ENCODE measurements around the gene C11orf58.

The C11orf58 gene

GRCh38 chr11:16764888-16765287 is 26.4 kb downstream of the C11orf58 start:
- intact Hi-C loops (cut with DNase I) = no loop called here
- no peak for DNase-seq

DNA sequence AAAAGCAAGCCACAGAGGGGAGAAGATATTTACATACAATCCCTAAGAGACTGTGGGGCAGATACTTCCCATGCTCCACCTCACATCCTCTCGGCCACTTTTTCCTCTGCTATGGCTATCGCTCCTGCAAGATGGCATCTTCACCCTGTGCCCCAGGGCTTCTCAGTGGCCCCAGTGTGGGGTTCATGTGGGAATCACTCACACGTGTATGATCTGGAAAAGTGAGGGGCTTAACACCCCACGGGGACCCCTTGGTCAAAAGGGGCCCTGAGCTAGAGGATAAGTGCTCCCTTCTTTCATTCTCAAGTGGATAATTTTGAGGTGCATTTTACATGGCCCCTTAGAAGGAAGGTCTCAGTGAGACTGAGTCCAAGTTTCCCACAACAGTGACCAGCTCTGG is 28.7 kb downstream of the C11orf58 start:
- peak in 1 of 42 donors; percentile 25 for DNase-seq
- intact Hi-C loops (cut with DNase I) = no loop called here

DNA sequence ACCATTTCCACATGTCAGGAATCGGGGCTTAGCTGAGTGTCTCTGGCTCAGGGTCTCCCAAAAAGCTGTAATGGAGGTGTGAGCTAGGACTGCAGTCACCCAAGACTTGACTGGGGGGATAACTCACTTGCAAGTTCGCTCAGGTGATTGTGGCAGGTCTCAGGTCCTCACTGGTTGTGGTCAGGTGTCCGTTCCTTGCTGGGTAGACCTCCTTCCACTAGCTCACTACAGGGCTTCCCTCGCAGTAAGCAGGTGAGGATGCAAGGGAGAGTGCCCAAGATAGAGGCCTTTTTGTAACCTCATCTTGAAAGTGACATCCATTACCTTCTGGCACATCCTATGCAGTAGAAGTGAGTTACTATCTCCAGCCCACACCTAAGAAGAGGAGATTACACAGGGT is 29.5 kb downstream of the C11orf58 start:
- intact Hi-C loops (cut with DNase I) = no loop called here
- DNase-seq = peak in 1 of 42 donors; percentile 9

DNA sequence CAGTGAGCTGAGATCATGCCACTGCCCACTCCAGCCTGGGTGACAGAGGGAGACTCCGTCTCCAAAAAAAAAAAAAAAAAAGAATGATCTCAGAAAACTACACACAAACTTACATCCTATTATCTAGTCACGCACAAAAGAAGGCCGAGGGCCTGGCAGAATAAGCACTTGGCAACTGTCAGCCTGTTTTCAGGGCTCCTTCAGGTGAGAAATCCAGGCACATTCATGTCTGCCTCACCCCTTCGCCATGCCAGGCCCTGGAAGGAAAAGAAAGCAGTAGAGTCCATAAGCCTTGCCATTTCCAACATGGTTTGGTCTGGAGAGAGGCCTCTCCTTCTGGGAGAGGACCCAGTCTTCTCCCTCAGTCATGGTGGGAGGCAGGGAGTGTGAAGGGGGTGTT is 30.9 kb downstream of the C11orf58 start:
- peak in 2 of 42 donors; percentile 25 to 30 for DNase-seq
- intact Hi-C loops (cut with DNase I) = no loop called here

DNA sequence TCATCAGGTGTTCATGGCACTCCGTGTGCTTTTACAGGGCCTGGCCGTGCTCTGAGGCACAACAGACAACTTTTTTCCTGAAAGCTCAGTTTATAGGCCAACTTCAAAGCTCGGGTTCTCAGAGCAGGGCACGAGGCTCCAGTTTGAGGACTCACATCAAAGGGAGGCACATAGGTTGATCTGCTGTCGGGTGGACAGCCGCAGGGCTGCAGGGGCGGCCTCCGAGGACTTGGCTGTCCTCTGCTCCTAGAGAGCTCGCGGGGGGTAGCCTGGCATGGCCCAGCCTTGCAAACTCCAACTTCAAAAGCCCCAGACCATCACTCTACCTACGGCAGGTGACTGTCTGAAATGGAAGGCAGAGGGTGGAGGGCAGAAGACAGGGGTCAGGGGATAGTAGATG is 31.6 kb downstream of the C11orf58 start:
- intact Hi-C loops (cut with DNase I) = no loop called here
- peak in 2 of 42 donors; percentile 21 to 34 for DNase-seq

DNA sequence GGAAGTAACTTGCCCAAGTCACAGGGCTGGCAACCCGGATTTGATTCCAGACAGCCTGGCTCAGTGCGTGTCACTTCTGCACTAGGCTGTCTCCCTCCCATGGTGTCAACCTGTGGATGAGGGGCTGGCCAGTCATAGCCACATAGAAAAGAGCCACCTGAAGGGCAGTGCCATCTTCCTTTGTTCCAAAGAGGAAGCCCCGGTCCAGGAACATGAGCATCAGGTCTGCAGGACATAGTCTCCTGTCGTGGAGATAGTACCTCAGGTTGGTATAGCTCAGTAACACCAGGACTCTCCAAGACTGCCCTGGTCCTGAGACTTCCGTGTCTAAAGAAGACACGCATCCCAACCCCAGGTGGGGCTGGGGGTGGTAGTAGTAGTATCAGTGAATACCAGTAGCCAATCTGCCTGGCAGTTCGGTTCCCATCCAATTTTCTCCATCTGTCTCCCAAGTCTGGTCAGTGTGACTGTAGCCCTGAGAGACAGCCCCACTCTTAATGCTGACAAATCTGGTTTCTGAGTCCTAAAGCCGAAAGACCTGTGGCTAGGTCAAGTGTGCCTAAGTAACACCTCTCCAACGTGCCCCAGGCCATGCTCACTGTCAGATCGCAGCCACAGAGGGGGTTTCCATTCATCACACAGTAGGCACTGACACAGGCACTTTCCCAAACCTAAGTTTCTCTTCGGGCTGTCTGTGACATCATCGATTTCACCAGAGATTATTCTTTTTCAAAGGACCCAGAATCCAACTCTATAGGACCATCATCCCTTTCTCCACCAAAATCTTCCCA is 33.1 kb downstream of the C11orf58 start:
- intact Hi-C loops (cut with DNase I) = no loop called here
- peak in 2 of 42 donors; percentile 29 for DNase-seq

- no peak for DNase-seq
- intact Hi-C loops (cut with DNase I) = no loop called here
Observed at GRCh38 chr11:16772141-16772512, 33.7 kb downstream of the C11orf58 start.

DNA sequence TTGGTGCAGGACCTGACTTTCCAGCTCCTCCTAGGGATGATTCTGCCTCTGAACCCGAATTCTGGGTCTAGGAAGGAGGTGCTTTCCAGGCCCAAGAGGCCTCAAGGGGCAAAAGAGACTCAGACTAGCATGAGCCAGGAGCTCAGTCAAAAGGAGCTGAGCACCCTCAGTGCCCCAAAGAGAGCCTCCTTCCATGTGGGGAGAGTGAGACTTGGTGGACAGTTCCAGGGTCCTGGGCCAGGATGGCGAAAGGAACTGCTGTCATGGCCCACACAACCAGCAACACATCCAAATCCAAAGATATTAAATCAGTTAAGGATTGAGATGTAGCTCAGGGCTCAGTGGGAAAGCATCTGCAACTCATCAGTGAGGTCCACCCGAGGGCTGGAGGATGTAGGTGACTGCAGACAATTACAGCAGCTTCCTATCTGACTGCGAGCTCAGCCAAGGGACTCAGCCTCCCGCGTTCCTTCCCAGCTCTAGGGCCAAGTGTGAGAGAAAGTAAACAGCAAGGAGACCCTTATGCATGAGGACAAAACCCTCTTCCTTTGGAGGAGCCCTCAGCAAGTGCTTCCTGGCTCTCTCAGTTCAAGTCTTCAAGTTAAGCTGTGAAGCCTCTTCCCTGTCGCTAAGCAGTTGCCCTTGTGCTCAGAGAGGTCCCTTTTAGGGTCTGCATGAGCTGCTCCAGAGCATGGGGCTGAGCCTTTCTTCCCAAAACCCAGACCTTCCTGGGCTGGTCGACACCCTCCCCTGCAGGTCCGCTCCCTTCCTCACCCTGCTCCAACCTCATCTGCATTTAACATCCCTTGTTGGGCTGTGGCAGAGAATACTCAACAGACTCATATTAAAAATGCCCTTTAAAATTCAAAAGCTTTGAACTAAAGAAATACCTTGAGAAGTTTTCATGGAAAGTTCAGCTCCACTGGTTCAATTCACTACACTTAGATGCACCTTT is 35.8 kb downstream of the C11orf58 start:
- no peak for DNase-seq
- intact Hi-C loops (cut with DNase I) = no loop called here

GRCh38 chr11:16774936-16775613 is 36.6 kb downstream of the C11orf58 start:
- no peak for DNase-seq

GRCh38 chr11:16775614-16776283 is 37.3 kb downstream of the C11orf58 start:
- DNase-seq = no peak
- intact Hi-C loops (cut with DNase I) = no loop called here

More at GRCh38 chr11:16774936-16775613, 36.6 kb downstream of the C11orf58 start:
- intact Hi-C loops (cut with DNase I) = no loop called here

- DNase-seq = no peak
- intact Hi-C loops (cut with DNase I) = no loop called here
Observed at GRCh38 chr11:16776711-16777612, 38.5 kb downstream of the C11orf58 start.

DNA sequence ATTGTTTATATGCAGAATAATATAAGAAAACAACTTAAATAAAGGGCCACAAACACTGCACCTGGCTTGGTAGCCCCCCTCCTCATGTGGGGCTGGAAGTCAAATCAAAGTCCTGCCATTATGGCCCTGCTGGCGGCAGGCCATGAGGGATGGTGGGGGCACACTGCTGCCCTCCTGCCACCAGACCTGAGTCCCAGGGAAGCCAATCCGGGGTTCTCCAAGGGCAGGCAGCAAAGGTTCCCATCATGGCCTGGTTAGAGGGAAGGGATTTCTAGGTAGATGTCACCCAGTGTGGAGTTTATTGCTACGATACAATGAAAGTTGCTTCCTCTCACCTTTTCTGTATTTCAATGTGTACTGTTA is 39.1 kb downstream of the C11orf58 start:
- DNase-seq = no peak
- intact Hi-C loops (cut with DNase I) = no loop called here

- intact Hi-C loops (cut with DNase I) = no loop called here
- DNase-seq = no peak
Observed at GRCh38 chr11:16778286-16778685, 39.8 kb downstream of the C11orf58 start.

- DNase-seq = no peak
- intact Hi-C loops (cut with DNase I) = no loop called here
Observed at GRCh38 chr11:16778876-16779275, 40.4 kb downstream of the C11orf58 start.

- intact Hi-C loops (cut with DNase I) = no loop called here
- no peak for DNase-seq
Observed at GRCh38 chr11:16779436-16779835, 41.0 kb downstream of the C11orf58 start.

DNA sequence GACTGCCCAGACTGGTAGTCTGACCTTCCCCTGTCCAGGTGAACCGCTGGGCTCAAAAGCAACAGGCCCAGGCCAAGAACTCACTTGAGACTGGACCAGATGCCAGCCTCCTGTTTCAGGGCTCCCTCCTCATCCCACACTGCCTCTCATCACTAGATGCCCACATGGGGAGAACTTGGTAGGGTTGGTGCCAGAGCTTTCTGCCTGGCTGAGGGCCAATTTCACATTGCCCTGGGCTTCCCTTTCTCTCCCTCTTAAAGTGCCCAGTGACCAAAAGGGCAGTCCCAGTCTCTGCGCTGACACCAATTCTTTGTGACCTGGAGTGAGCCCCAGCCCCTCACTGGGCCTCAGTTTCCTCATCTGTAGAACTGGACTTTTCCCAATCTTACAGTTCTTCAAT is 41.7 kb downstream of the C11orf58 start:
- intact Hi-C loops (cut with DNase I) = no loop called here
- DNase-seq = no peak

GRCh38 chr11:16780698-16781550 is 42.5 kb downstream of the C11orf58 start:
- DNase-seq = no peak

More at GRCh38 chr11:16780698-16781550, 42.5 kb downstream of the C11orf58 start:
- intact Hi-C loops (cut with DNase I) = no loop called here
